SK-N-SH (cell line): Measurements from ENCODE around the gene IL4. TPM values are rescaled to one million over a fixed set of nuclear protein-coding genes. Genes with fewer than 3 reads are reported as not detected.

Experiments
- CTCF ChIA-PET: fragments of 300-600, 350-600 bp; formaldehyde crosslinking; extraction: SDS; loops from one replicate; lab custom pipeline; 2021; lab: Yijun Ruan, JAX
- POLR2A ChIA-PET: fragments of 350-600 bp; sonication (Branson Sonifier 250); formaldehyde crosslinking; extraction: SDS; loops from one replicate; lab custom pipeline; 2020; ENCODE audit warnings: antibody characterized with exemption, inconsistent platforms; lab: Yijun Ruan, JAX
- DNase-seq: peaks from one replicate; pipeline ENCODE4 v3.0.0; 2012
- H2AFZ ChIP-seq: fragments of 200-600 bp; sonication (generic); 2 replicates; pipeline ENCODE4 v1.8.1; 2016; ENCODE audit warnings: antibody characterized with exemption, mild to moderate bottlenecking, low read depth
- H3F3A ChIP-seq: fragments of 200-600 bp; sonication (generic); replicated peaks from 2 replicates; pipeline ENCODE3; 2016; ENCODE audit warnings: antibody characterized with exemption, mild to moderate bottlenecking; ENCODE audit not compliant: insufficient read depth
- H3K27ac ChIP-seq, 2 experiments: fragments of 200-500 bp in 1 of 2; fragments of 200-600 bp in 1 of 2; sonication (Bioruptor generic) in 1 of 2; sonication (generic), shearing (Covaris generic) in 1 of 2; 2 replicates each; pipeline versions ENCODE4 v1.5.1 to v1.6.1; 2014 to 2016; ENCODE audit warnings: low read depth in 2 of 2, inconsistent platforms in 1 of 2, low read length in 1 of 2, mild to moderate bottlenecking in 1 of 2, mixed read lengths in 1 of 2
- H3K27me3 ChIP-seq: fragments of 200-600 bp; sonication (generic), shearing (Covaris generic); 2 replicates; pipeline ENCODE4 v1.6.1; 2016; ENCODE audit warnings: mixed run types; ENCODE audit not compliant: insufficient read depth
- H3K36me3 ChIP-seq, 2 experiments: fragments of 200-500 bp in 1 of 2; fragments of 200-600 bp in 1 of 2; sonication (Bioruptor generic) in 1 of 2; sonication (generic) in 1 of 2; replicated peaks in 1 of 2; 2 replicates each; pipeline versions ENCODE3 to v1.5.1; 2014 to 2016; ENCODE audit warnings: low read length in 1 of 2, mild to moderate bottlenecking in 1 of 2; ENCODE audit not compliant: insufficient read depth in 2 of 2, control insufficient read depth in 1 of 2
- H3K4me1 ChIP-seq, 2 experiments: fragments of 200-500 bp in 1 of 2; fragments of 200-600 bp in 1 of 2; sonication (Bioruptor generic) in 1 of 2; sonication (generic), shearing (Covaris generic) in 1 of 2; 2 replicates each; pipeline versions ENCODE4 v1.5.1 to v1.6.1; 2014 to 2016; ENCODE audit warnings: low read depth in 1 of 2, low read length in 1 of 2, mixed run types in 1 of 2; ENCODE audit not compliant: insufficient read depth in 2 of 2, control insufficient read depth in 1 of 2
- H3K4me2 ChIP-seq: fragments of 200-600 bp; sonication (generic), shearing (Covaris generic); 2 replicates; pipeline ENCODE4 v1.6.1; 2017; ENCODE audit warnings: mixed run types
- H3K4me3 ChIP-seq, 2 experiments: fragments of 200-500 bp in 1 of 2; fragments of 200-600 bp in 1 of 2; sonication (Bioruptor generic) in 1 of 2; sonication (generic), shearing (Covaris generic) in 1 of 2; 2 replicates each; pipeline versions ENCODE4 v1.5.1 to v1.8.1; 2014 to 2016; ENCODE audit warnings: low read depth in 2 of 2, inconsistent platforms in 1 of 2, low read length in 1 of 2, mild to moderate bottlenecking in 1 of 2, mixed read lengths in 1 of 2, moderate library complexity in 1 of 2
- H3K79me2 ChIP-seq: fragments of 200-600 bp; sonication (generic); 2 replicates; pipeline ENCODE4 v1.8.1; 2017; ENCODE audit warnings: mild to moderate bottlenecking; ENCODE audit not compliant: insufficient read depth
- H3K9ac ChIP-seq: fragments of 200-600 bp; sonication (generic); 2 replicates; pipeline ENCODE4 v1.6.1; 2017; ENCODE audit warnings: mixed run types
- H3K9me2 ChIP-seq: fragments of 200-600 bp; sonication (generic); 2 replicates; pipeline ENCODE4 v1.6.1; 2017; ENCODE audit warnings: mixed run types
- H3K9me3 ChIP-seq: fragments of 200-600 bp; sonication (generic); 2 replicates; pipeline ENCODE4 v1.6.1; 2017; ENCODE audit warnings: mixed run types, mild to moderate bottlenecking, moderate library complexity
- H4K20me1 ChIP-seq: fragments of 200-600 bp; sonication (generic); 2 replicates; pipeline ENCODE4 v1.6.1; 2017; ENCODE audit warnings: mild to moderate bottlenecking, mixed run types; ENCODE audit not compliant: insufficient read depth
- ELF1 ChIP-seq: IDR thresholded peaks from 2 replicates; pipeline ENCODE4 v1.4.0; 2012
- FOSL2 ChIP-seq: IDR thresholded peaks from 2 replicates; pipeline ENCODE4 v1.4.0; 2012; ENCODE audit warnings: low read depth, mild to moderate bottlenecking, moderate library complexity, borderline replicate concordance
- GATA2 ChIP-seq: sonication (generic); formaldehyde crosslinking; IDR thresholded peaks from 2 replicates; pipeline ENCODE4 v1.5.0; 2020; ENCODE audit warnings: mild to moderate bottlenecking, missing genetic modification reagents
- MEF2A ChIP-seq: IDR thresholded peaks from 2 replicates; pipeline ENCODE4 v1.4.0; 2012; ENCODE audit warnings: low read depth, borderline replicate concordance
- NRF1 ChIP-seq: IDR thresholded peaks from 2 replicates; pipeline ENCODE4 v1.6.1; 2012; ENCODE audit warnings: low read depth, mild to moderate bottlenecking, low read length
- PBX3 ChIP-seq: IDR thresholded peaks from 2 replicates; pipeline ENCODE4; 2012
- RFX5 ChIP-seq: IDR thresholded peaks from 2 replicates; pipeline ENCODE4 v1.6.1; 2012; ENCODE audit warnings: mild to moderate bottlenecking, improper control_type of control experiment, low read length
- SMC3 ChIP-seq: IDR thresholded peaks from 2 replicates; pipeline ENCODE4 v1.6.1; 2012; ENCODE audit warnings: low read depth, low read length, improper control_type of control experiment
- USF2 ChIP-seq: fragments of 150-350 bp; IDR thresholded peaks from 2 replicates; pipeline ENCODE4 v1.6.1; 2017; ENCODE audit warnings: antibody characterized with exemption, low read length, low read depth, borderline replicate concordance
- ZBTB33 ChIP-seq: IDR thresholded peaks from 2 replicates; pipeline ENCODE4 v1.4.0; 2012; ENCODE audit warnings: low read depth, borderline replicate concordance
- WGBS: methylation state at CpG from one replicate; pipeline ENCODE4 v1.1.6; 2017; ENCODE audit warnings: low lambda C conversion rate; 5-methylcytosine and 5-hydroxymethylcytosine counted together
- polyA plus RNA-seq, 3 experiments: library from polyadenylated mRNA; depleted of rRNA; stranded (reverse); fragments of >200 nt; gene quantifications; 2 replicates each; pipeline ENCODE4 v1.2.3, GENCODE V29; 2012

The IL4 gene
- polyA plus RNA-seq, 1 of the 3 experiments (the other 2 are of a cell fraction), result not detected

GRCh38 chr5:132640613-132641012, 33.2 kb upstream of the IL4 start:
- POLR2A ChIA-PET, result no interaction called here
- H3K4me3 ChIP-seq, result no peak overlapping the region
- no peaks in the 10 kb centered on the region for H4K20me1 ChIP-seq
- TF ChIP-seq FOSL2 (no peak), NRF1 (no peak), MEF2A (no peak), USF2 (no peak), ELF1 (no peak), GATA2 (no peak), SMC3 (no peak), ZBTB33 (no peak), PBX3 (no peak)
- CTCF ChIA-PET, result interaction anchor here (1.2 to 1.5 kb wide), 2 partner anchors 8 to 115 kb away, joined by 3 to 6 read pairs; no protein-coding TSS in a partner anchor
- H3K9me3 ChIP-seq, result no peaks in the 10 kb centered on the region
- H3K36me3 ChIP-seq, result peaks cover 57 to 80% of the 10 kb centered on the region in 2 experiments
- 93% methylated on average over 3 of the region's 4 CpGs for WGBS
- no peak overlapping the region for H3K9ac ChIP-seq
- no peaks in the 10 kb centered on the region for H3K79me2 ChIP-seq
- DNase-seq, result no peak
- H3K4me2 ChIP-seq, result no peak overlapping the region
- H3F3A ChIP-seq, result no peaks in the 10 kb centered on the region
- H3K27ac ChIP-seq, result no peak overlapping the region
- no peaks in the 10 kb centered on the region for H3K27me3 ChIP-seq
- H2AFZ ChIP-seq, result no peak overlapping the region
- H3K9me2 ChIP-seq, result no peaks in the 10 kb centered on the region
- no peaks in the 10 kb centered on the region for H3K4me1 ChIP-seq

- H3K27me3 ChIP-seq, result no peaks in the 10 kb centered on the region
- H3K9me2 ChIP-seq, result no peaks in the 10 kb centered on the region
- WGBS, result 92% methylated on average over 3 of the region's 3 CpGs
- H3K27ac ChIP-seq, result no peak overlapping the region
- no peak overlapping the region for H3K9ac ChIP-seq
- no peaks in the 10 kb centered on the region for H3K79me2 ChIP-seq
- ChIA-PET CTCF (interaction anchor here (1.0 to 1.5 kb wide), 2 partner anchors 9 to 24 kb away, joined by 3 to 6 read pairs; no protein-coding TSS in a partner anchor), POLR2A (no interaction called here)
- no peak overlapping the region for H3K4me3 ChIP-seq
- H3K4me1 ChIP-seq, result no peaks in the 10 kb centered on the region
- H3F3A ChIP-seq, result no peaks in the 10 kb centered on the region
- no peak overlapping the region for H2AFZ ChIP-seq
- H4K20me1 ChIP-seq, result no peaks in the 10 kb centered on the region
- peaks cover 54 to 73% of the 10 kb centered on the region in 2 experiments for H3K36me3 ChIP-seq
- no peak for TF ChIP-seq RFX5
- DNase-seq, result no peak
- no peak overlapping the region for H3K4me2 ChIP-seq
- no peaks in the 10 kb centered on the region for H3K9me3 ChIP-seq
Measured at GRCh38 chr5:132641241-132641723, 32.5 kb upstream of the IL4 start.
